Measurements from ENCODE around the gene MOCS3. TPM values are rescaled to one million over a fixed set of nuclear protein-coding genes. Genes with fewer than 3 reads are reported as not detected.
A peak's percentile ranks its signal among the peaks of the same experiment; 100 is the strongest.

MOCS3 gene
- polyA plus RNA-seq, 1 donor: 3.8 TPM

DNA sequence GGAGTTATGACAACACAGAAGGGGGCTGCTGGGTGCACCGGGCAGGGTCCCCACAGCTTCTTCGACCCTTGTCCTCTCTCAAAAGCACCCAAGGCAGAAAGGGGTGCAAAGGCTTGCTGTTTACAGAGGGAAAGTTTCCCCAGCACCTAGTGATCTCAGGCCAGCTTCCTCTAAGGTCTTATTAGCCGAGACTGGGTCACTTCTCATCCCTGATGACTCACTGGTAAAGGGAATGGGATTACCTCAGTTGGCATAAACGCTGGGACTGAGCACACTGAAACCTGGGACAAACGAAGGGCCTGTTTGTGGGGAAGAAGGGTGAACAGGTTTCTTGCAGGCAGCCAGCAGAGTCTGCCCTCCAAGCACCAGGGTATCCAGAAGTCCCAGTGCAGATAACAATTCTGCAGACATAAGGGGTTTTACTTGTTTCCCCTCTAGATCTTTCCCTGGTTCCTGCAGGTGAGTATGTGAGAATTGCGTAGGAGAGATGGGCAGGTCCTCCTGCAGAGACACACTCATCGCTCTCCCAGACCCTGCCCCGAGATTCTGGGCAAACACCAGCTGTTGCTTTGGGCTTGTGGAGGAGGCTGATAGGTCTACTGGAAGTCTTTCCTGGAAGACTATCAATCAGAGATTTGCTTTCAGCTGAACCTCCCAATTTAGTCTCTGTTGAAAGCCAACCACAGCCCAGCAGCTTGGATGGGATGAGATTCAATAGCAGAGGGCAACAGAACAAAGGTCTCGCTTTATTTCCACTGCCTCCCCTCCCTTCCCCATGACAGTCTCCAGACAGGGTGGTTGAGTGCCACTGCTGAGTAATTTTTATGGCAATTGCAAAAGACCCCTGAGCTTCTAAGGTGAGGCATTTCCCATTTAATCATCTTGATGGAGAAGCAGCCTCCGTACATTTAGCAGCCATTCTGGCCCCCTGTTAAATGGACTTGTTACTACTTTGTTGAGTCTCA lies 38.6 kb downstream of the MOCS3 start:
- H3K27ac ChIP-seq (ENCODE audit: low read length): peak overlapping the region; percentile 68
- H3K27me3 ChIP-seq (ENCODE audit: control insufficient read depth, insufficient read depth, low read length): peaks cover 2% of the 10 kb centered on the region
- no peak overlapping the region for H3K4me3 ChIP-seq (ENCODE audit: low read length)
- H3K4me1 ChIP-seq (ENCODE audit: control insufficient read depth, insufficient read depth, low read length): peaks cover 17% of the 10 kb centered on the region
- peak; percentile 42 to 60 for DNase-seq
- no CpG with 5 or more reads among the region's 10 CpGs for WGBS (ENCODE audit: insufficient coverage, low lambda C conversion rate)
- no peaks in the 10 kb centered on the region for H3K9me3 ChIP-seq (ENCODE audit: control insufficient read depth, low read depth, low read length)
- H3K36me3 ChIP-seq (ENCODE audit: control insufficient read depth, insufficient read depth, low read length): no peaks in the 10 kb centered on the region

DNA sequence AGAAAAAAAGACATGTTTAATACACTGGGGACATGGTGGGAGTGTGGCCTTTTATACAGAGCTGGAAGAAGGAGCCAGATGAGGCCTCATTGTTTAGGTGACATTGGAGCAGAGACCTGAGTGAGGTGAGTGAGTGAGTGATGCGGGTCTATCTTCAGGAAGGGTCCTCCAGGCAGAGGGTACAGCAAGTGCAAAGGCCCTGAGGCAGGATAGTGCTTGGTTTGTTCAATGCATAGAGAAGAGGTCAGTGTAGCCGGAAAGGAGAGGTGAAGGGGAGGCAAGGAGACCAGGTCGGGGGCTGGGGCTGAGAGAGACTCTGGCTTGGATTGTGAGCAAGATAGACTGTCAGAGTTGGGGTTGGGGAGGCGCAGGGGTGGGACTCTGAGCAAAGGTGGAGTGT lies 40.7 kb downstream of the MOCS3 start:
- WGBS (ENCODE audit: insufficient coverage, low lambda C conversion rate): no CpG with 5 or more reads among the region's 4 CpGs
- Histone ChIP-seq H3K27ac (ENCODE audit: low read length) (no peak overlapping the region), H3K9me3 (ENCODE audit: control insufficient read depth, low read depth, low read length) (no peaks in the 10 kb centered on the region), H3K36me3 (ENCODE audit: control insufficient read depth, insufficient read depth, low read length) (peaks cover 10% of the 10 kb centered on the region), H3K27me3 (ENCODE audit: control insufficient read depth, insufficient read depth, low read length) (peaks cover 2% of the 10 kb centered on the region), H3K4me3 (ENCODE audit: low read length) (no peak overlapping the region), H3K4me1 (ENCODE audit: control insufficient read depth, insufficient read depth, low read length) (peaks cover 14% of the 10 kb centered on the region)
- DNase-seq: no peak

DNA sequence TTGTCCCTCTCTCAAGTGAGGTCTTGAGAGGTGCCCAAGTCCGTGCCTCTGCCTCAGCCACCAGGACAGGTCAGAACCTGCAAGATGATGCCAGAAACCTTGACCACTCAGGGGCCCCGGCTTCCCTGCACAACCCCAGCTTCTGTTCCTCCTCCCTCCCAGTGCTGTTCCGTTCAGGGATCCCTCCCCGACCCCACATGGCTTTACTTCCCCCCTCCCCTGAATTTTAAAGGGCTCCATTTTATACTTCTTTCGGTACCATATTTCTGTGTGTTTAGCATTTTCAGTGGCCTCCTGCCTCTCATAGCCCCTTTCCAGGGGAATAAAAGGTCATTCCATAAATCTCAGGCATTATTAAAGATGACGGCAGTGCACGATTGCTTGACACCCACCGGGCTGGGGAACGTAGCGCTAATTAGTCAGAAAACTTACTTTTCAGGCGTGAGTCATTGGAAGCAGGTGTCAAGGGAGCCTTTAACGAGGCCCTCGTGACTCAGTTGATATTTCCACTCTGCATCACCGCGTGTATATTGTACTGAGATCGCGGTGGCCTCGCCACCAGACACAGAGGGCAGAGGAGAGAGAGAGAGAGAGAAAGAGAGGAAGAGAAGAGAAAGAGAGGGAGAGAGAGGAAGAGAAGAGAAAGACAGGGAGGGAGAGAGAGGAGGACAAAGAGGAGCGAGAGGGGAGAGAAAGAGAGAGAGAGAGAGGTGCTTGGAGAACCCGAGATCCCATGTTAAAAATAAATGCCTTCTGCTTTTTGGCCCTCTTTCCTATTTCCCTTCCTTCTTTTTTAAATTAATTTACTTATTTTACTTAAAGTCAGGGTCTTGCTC lies 43.0 kb downstream of the MOCS3 start:
- Histone ChIP-seq H3K4me3 (ENCODE audit: low read length) (no peak overlapping the region), H3K9me3 (ENCODE audit: control insufficient read depth, low read depth, low read length) (no peaks in the 10 kb centered on the region), H3K36me3 (ENCODE audit: control insufficient read depth, insufficient read depth, low read length) (peaks cover 13% of the 10 kb centered on the region), H3K27me3 (ENCODE audit: control insufficient read depth, insufficient read depth, low read length) (peaks cover 2% of the 10 kb centered on the region), H3K27ac (ENCODE audit: low read length) (no peak overlapping the region), H3K4me1 (ENCODE audit: control insufficient read depth, insufficient read depth, low read length) (peaks cover 11% of the 10 kb centered on the region)
- no peak for DNase-seq
- WGBS (ENCODE audit: insufficient coverage, low lambda C conversion rate): 80% methylated on average over 1 of the region's 20 CpGs

DNA sequence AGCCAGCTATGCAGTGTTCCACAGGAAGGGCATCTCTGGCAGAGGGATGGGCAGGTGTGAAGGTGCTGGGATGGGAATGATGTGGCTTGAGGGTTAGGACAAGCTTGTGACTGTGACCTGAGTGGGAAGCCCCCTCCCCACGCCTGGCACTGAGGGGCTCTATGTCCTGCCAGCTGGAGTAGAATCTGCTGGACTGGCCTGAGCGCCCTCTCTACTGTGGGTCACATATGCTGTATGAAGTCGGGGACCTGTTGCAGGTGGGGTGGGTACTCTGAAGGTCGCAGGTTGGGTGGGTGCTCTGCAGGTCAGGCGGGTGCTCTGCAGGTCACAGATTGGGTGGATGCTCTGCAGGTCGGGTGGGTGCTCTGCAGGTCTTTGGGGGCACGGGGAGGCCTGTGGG lies 44.0 kb downstream of the MOCS3 start:
- DNase-seq: no peak
- Histone ChIP-seq H3K27ac (ENCODE audit: low read length) (no peak overlapping the region), H3K9me3 (ENCODE audit: control insufficient read depth, low read depth, low read length) (no peaks in the 10 kb centered on the region), H3K27me3 (ENCODE audit: control insufficient read depth, insufficient read depth, low read length) (peaks cover 2% of the 10 kb centered on the region), H3K36me3 (ENCODE audit: control insufficient read depth, insufficient read depth, low read length) (peaks cover 13% of the 10 kb centered on the region), H3K4me3 (ENCODE audit: low read length) (no peak overlapping the region), H3K4me1 (ENCODE audit: control insufficient read depth, insufficient read depth, low read length) (peaks cover 1% of the 10 kb centered on the region)
- no CpG with 5 or more reads among the region's 7 CpGs for WGBS (ENCODE audit: insufficient coverage, low lambda C conversion rate)

DNA sequence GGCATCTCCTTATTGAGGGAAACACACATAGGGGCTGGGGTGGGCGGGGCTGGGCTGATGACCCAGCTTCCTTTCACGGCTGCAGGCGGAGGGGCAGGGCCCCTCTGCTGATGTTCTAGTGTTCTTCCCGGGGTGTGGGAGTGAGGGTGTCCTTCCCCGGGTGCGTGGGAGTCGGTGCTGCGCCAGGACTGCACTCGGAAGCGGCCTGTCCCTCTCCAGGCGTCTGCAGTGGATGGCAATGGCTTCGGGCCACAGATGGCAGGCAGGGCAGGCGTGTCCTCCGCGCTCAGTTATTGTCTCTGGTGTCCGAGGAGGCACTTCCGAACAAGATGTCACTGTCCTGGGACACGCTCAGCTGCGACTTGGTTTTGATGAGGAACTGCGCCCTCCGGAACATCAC lies 45.1 kb downstream of the MOCS3 start:
- DNase-seq: no peak
- no peaks in the 10 kb centered on the region for H3K9me3 ChIP-seq (ENCODE audit: control insufficient read depth, low read depth, low read length)
- WGBS (ENCODE audit: insufficient coverage, low lambda C conversion rate): no CpG with 5 or more reads among the region's 21 CpGs
- no peak overlapping the region for H3K27ac ChIP-seq (ENCODE audit: low read length)
- H3K4me1 ChIP-seq (ENCODE audit: control insufficient read depth, insufficient read depth, low read length): peaks cover 10% of the 10 kb centered on the region
- no peak overlapping the region for H3K4me3 ChIP-seq (ENCODE audit: low read length)
- H3K36me3 ChIP-seq (ENCODE audit: control insufficient read depth, insufficient read depth, low read length): peaks cover 13% of the 10 kb centered on the region
- H3K27me3 ChIP-seq (ENCODE audit: control insufficient read depth, insufficient read depth, low read length): peaks cover 2% of the 10 kb centered on the region

DNA sequence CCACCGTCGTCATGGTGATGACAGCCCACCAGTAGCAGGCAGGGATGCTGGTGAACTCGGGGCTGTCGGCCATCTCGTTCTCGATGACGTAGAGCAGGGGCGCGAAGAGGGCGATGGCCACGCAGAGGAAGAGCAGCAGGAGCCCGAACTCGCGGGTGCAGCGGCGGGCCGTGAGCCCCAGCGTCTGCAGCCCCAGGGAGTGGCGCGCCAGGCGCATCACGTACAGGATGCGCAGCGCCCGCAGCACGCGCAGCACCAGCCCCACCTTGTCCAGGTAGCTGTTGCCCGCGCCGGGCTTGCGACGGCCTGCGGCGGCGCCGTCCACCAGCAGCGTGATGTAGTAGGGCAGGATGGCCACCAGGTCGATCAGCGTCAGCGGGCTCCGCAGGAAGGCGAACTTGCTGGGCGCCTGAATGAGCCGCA lies 45.7 kb downstream of the MOCS3 start:
- Histone ChIP-seq H3K27me3 (ENCODE audit: control insufficient read depth, insufficient read depth, low read length) (peaks cover 2% of the 10 kb centered on the region), H3K27ac (ENCODE audit: low read length) (no peak overlapping the region), H3K36me3 (ENCODE audit: control insufficient read depth, insufficient read depth, low read length) (peaks cover 13% of the 10 kb centered on the region), H3K4me3 (ENCODE audit: low read length) (no peak overlapping the region), H3K4me1 (ENCODE audit: control insufficient read depth, insufficient read depth, low read length) (peaks cover 15% of the 10 kb centered on the region), H3K9me3 (ENCODE audit: control insufficient read depth, low read depth, low read length) (no peaks in the 10 kb centered on the region)
- WGBS (ENCODE audit: insufficient coverage, low lambda C conversion rate): no CpG with 5 or more reads among the region's 44 CpGs
- no peak for DNase-seq

DNA sequence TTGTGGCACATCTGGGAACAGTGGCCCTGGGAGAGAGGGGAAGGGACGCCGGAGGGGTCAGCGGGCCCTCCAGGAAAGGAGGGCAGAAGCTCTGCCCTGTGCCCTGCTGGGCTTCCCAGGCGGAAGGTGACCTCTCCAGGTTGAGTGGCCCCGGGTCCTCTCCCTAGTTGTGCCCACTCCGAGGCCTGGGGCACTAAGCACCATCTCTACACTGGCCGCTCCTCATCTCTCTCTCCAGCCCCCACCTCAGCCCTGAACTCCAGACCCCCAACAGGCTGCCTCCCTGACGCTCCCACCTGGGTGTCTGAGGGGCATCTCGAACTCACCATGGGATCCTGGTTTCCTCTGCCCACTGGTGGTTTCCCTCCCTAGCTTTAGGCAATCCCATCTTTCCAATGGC lies 46.2 kb downstream of the MOCS3 start:
- H3K4me3 ChIP-seq (ENCODE audit: low read length): no peak overlapping the region
- H3K27me3 ChIP-seq (ENCODE audit: control insufficient read depth, insufficient read depth, low read length): peaks cover 2% of the 10 kb centered on the region
- H3K9me3 ChIP-seq (ENCODE audit: control insufficient read depth, low read depth, low read length): peaks cover 2% of the 10 kb centered on the region
- H3K4me1 ChIP-seq (ENCODE audit: control insufficient read depth, insufficient read depth, low read length): peaks cover 16% of the 10 kb centered on the region
- H3K36me3 ChIP-seq (ENCODE audit: control insufficient read depth, insufficient read depth, low read length): peaks cover 15% of the 10 kb centered on the region
- no peak for DNase-seq
- WGBS (ENCODE audit: insufficient coverage, low lambda C conversion rate): no CpG with 5 or more reads among the region's 9 CpGs
- no peak overlapping the region for H3K27ac ChIP-seq (ENCODE audit: low read length)

DNA sequence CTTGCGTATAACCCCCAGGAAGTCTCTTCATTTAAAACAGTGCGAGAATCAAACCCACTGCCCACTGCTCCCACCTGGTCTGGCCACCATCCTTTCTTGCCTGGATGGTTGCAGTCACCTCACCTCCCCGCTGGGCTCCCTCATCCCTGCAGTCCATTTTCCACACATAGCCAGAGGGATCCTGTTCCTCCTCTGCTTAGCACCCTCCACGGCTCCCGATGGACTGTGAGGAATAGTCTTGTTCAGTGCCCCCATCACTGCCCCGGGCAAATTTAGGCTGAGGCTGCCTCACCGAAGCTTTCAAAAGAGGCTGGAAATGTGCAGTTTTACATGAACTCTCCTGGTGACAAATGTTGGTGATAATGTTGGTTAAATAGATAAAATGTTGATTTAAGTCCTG lies 46.6 kb downstream of the MOCS3 start:
- H3K4me3 ChIP-seq (ENCODE audit: low read length): no peak overlapping the region
- H3K27me3 ChIP-seq (ENCODE audit: control insufficient read depth, insufficient read depth, low read length): peaks cover 2% of the 10 kb centered on the region
- H3K4me1 ChIP-seq (ENCODE audit: control insufficient read depth, insufficient read depth, low read length): peaks cover 16% of the 10 kb centered on the region
- H3K36me3 ChIP-seq (ENCODE audit: control insufficient read depth, insufficient read depth, low read length): peaks cover 15% of the 10 kb centered on the region
- DNase-seq: no peak
- no peak overlapping the region for H3K27ac ChIP-seq (ENCODE audit: low read length)
- H3K9me3 ChIP-seq (ENCODE audit: control insufficient read depth, low read depth, low read length): peaks cover 6% of the 10 kb centered on the region
- 100% methylated on average over 1 of the region's 7 CpGs for WGBS (ENCODE audit: insufficient coverage, low lambda C conversion rate)

DNA sequence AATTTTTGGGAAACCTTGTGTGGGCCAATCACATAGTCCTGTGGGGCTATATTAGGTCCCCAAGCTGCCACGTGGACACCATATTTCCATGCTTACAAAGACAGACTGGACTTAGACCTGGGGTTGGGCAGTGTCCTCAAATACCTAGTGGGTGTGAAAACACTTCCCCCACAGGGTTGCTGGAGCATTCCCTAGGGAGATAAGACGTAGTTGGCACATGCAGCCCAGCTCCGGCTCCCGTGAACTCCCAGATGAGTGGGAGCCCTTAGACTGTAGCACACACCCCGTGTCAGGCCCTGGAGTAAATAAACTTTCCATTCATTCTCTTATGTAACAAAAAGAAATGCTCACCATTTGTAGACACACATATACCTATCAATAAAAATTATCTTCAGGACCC lies 50.1 kb downstream of the MOCS3 start:
- no CpG with 5 or more reads among the region's 5 CpGs for WGBS (ENCODE audit: insufficient coverage, low lambda C conversion rate)
- DNase-seq: peak; percentile 79 to 90
- Histone ChIP-seq H3K9me3 (ENCODE audit: control insufficient read depth, low read depth, low read length) (peaks cover 6% of the 10 kb centered on the region), H3K36me3 (ENCODE audit: control insufficient read depth, insufficient read depth, low read length) (peaks cover 10% of the 10 kb centered on the region), H3K4me1 (ENCODE audit: control insufficient read depth, insufficient read depth, low read length) (peaks cover 30% of the 10 kb centered on the region), H3K27ac (ENCODE audit: low read length) (peak overlapping the region; percentile 51), H3K4me3 (ENCODE audit: low read length) (no peak overlapping the region), H3K27me3 (ENCODE audit: control insufficient read depth, insufficient read depth, low read length) (no peaks in the 10 kb centered on the region)

DNA sequence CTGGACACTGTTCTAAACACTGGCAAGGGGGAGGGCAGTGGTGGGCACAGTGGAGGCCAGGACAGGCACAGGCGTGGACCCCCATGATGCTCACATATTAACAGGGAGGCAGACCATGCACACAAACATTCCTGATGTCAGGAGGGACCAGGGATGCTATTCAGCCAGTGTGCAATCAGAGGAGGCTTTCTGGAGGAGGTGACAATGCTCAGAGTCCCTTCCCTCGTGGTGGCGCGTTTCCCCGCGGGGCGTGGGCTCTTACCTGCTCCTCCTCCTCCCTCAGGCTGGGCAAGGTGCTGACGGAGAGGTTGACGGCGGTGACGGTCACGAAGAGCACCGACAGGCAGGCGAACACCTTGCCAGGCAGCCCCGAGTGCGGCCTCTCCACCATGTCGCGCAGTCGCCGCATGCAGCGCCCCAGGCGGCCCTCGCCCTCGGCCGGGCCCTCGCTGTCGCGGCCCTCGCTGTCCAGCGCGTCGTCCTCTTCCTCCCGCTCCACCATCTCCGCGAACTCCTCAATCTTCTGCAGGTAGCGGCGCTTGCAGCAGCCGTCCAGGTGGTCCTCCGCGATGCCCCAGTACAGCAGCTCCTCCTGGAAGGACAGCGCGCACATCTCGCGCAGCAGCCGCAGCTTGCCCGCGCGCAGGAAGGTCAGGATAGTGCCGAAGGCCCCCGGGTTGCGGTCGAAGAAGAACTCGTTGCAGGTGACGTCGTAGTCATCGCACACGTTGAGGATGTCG lies 50.9 kb downstream of the MOCS3 start:
- no peak for DNase-seq
- H3K36me3 ChIP-seq (ENCODE audit: control insufficient read depth, insufficient read depth, low read length): peaks cover 6% of the 10 kb centered on the region
- no peak overlapping the region for H3K4me3 ChIP-seq (ENCODE audit: low read length)
- peaks cover 35% of the 10 kb centered on the region for H3K4me1 ChIP-seq (ENCODE audit: control insufficient read depth, insufficient read depth, low read length)
- H3K9me3 ChIP-seq (ENCODE audit: control insufficient read depth, low read depth, low read length): peaks cover 6% of the 10 kb centered on the region
- peak overlapping the region; percentile 51 for H3K27ac ChIP-seq (ENCODE audit: low read length)
- no CpG with 5 or more reads among the region's 58 CpGs for WGBS (ENCODE audit: insufficient coverage, low lambda C conversion rate)
- no peaks in the 10 kb centered on the region for H3K27me3 ChIP-seq (ENCODE audit: control insufficient read depth, insufficient read depth, low read length)

Data from large intestine (tissue), 3 donors.